Endothelial cell of umbilical vein (primary cell): ENCODE measurements around the gene OCLN. TPM values are rescaled to one million over a fixed set of nuclear protein-coding genes. Genes with fewer than 3 reads are reported as not detected.

ENCODE experiments used
- BruUV-seq: library from RNA; stranded (reverse); fragments of 400-500 nt; replicated peaks from 2 replicates; lab custom pipeline; 2021; lab: Mats Ljungman, UMichigan
- CTCF ChIA-PET: fragments of 300-600, 350-600 bp; sonication (Branson Sonifier 250); formaldehyde crosslinking; loops from one replicate; lab custom pipeline; 2021; ENCODE audit warnings: antibody characterized with exemption, inconsistent platforms; lab: Charles Lee
- POLR2A ChIA-PET: fragments of 300-600, 350-600 bp; sonication (Branson Sonifier 250); formaldehyde crosslinking; loops from one replicate; lab custom pipeline; 2021; ENCODE audit warnings: antibody characterized with exemption, inconsistent platforms; lab: Charles Lee
- DNase-seq: peaks from one replicate; pipeline ENCODE4 v3.0.0-alpha.2; 2011; ENCODE audit warnings: low read depth, low spot score
- FAIRE-seq: peaks from 2 replicates; lab custom pipeline; 2011; peaks lifted over from hg19 to GRCh38; lab: Jason Lieb, UNC
- H2AFZ ChIP-seq: 2 replicates; pipeline ENCODE4 v1.6.0; 2012; ENCODE audit warnings: low read depth, low read length, control low read depth, inconsistent platforms
- H3K27ac ChIP-seq: 2 replicates; pipeline ENCODE4 v1.5.1; 2011; ENCODE audit warnings: low read depth, mild to moderate bottlenecking, control low read depth, low read length, moderate library complexity; ENCODE audit not compliant: insufficient read depth
- H3K27me3 ChIP-seq, 2 experiments: 2 replicates each; pipeline versions ENCODE4 v1.6.0 to v1.6.1; 2011; ENCODE audit warnings: low read length in 2 of 2, mixed read lengths in 1 of 2; ENCODE audit not compliant: control insufficient read depth in 2 of 2, insufficient read depth in 2 of 2
- H3K36me3 ChIP-seq, 2 experiments: 2 replicates in 1 of 2; 3 replicates in 1 of 2; pipeline ENCODE4 v1.5.1; 2011; ENCODE audit warnings: low read length in 2 of 2, mild to moderate bottlenecking in 1 of 2, moderate library complexity in 1 of 2; ENCODE audit not compliant: control insufficient read depth in 2 of 2, insufficient read depth in 2 of 2; ENCODE audit errors: extremely low read depth in 1 of 2
- H3K4me1 ChIP-seq: 3 replicates; pipeline ENCODE4 v1.5.1; 2011; ENCODE audit warnings: mild to moderate bottlenecking, low read length; ENCODE audit not compliant: control insufficient read depth, insufficient read depth; ENCODE audit errors: extremely low read depth
- H3K4me2 ChIP-seq: 2 replicates; pipeline ENCODE4 v1.6.1; 2011; ENCODE audit warnings: low read length, control low read depth, mixed read lengths; ENCODE audit not compliant: insufficient read depth
- H3K4me3 ChIP-seq, 3 experiments: fragments of 200-600 bp in 1 of 3; sonication (generic), shearing (Covaris generic) in 1 of 3; replicated peaks in 1 of 3; 2 replicates each; pipeline ENCODE4 v1.5.1; 2011 to 2016; ENCODE audit warnings: control low read depth in 3 of 3, low read length in 3 of 3, mild to moderate bottlenecking in 2 of 3, inconsistent platforms in 1 of 3, low read depth in 1 of 3, moderate library complexity in 1 of 3; ENCODE audit not compliant: insufficient read depth in 1 of 3
- H3K79me2 ChIP-seq: 2 replicates; pipeline ENCODE4 v1.6.0; 2012; ENCODE audit warnings: low read length, inconsistent platforms; ENCODE audit not compliant: control insufficient read depth, insufficient read depth
- H3K9ac ChIP-seq: replicated peaks from 2 replicates; pipeline ENCODE3; 2011; ENCODE audit warnings: low read length, control low read depth; ENCODE audit not compliant: insufficient read depth; ENCODE audit errors: extremely low read depth
- H3K9me1 ChIP-seq: replicated peaks from 3 replicates; pipeline ENCODE4 v1.6.0; 2011; ENCODE audit warnings: mild to moderate bottlenecking, low read length; ENCODE audit not compliant: control insufficient read depth, insufficient read depth; ENCODE audit errors: extremely low read depth
- H3K9me3 ChIP-seq: replicated peaks from 2 replicates; pipeline ENCODE4 v1.5.1; 2012; ENCODE audit warnings: low read length, inconsistent platforms; ENCODE audit not compliant: control insufficient read depth, insufficient read depth
- H4K20me1 ChIP-seq: replicated peaks from 2 replicates; pipeline ENCODE3; 2011; ENCODE audit warnings: mild to moderate bottlenecking, low read length; ENCODE audit not compliant: control insufficient read depth, insufficient read depth; ENCODE audit errors: extremely low read depth
- EZH2 ChIP-seq: IDR thresholded peaks from 2 replicates; pipeline ENCODE4 v1.6.1; 2012; ENCODE audit warnings: borderline replicate concordance, low read depth, mild to moderate bottlenecking, moderate library complexity, low read length, inconsistent platforms; ENCODE audit not compliant: severe bottlenecking
- FOS ChIP-seq: IDR thresholded peaks from 2 replicates; pipeline ENCODE4 v1.6.1; 2011; ENCODE audit warnings: mild to moderate bottlenecking, low read length, moderate library complexity, borderline replicate concordance; ENCODE audit not compliant: insufficient read depth
- GATA2 ChIP-seq: IDR thresholded peaks from 2 replicates; pipeline ENCODE4 v1.7.0; 2011; ENCODE audit warnings: low read depth, mild to moderate bottlenecking, moderate library complexity, mixed read lengths, low read length; ENCODE audit not compliant: insufficient read length, insufficient read depth
- JUN ChIP-seq: IDR thresholded peaks from 2 replicates; pipeline ENCODE4 v1.6.1; 2011; ENCODE audit warnings: borderline replicate concordance, low read depth; ENCODE audit not compliant: insufficient read length, insufficient read depth
- MAX ChIP-seq: IDR thresholded peaks from 2 replicates; pipeline ENCODE4 v1.6.1; 2011; ENCODE audit not compliant: insufficient read depth, insufficient read length
- MYC ChIP-seq: IDR thresholded peaks from one replicate; pipeline ENCODE4 v1.6.1; 2011; ENCODE audit warnings: mild to moderate bottlenecking, low read depth, low read length
- POLR2A ChIP-seq: IDR thresholded peaks from 2 replicates; pipeline ENCODE4 v1.6.1; 2012; ENCODE audit warnings: low read depth, mild to moderate bottlenecking, control low read depth, low read length
- POLR2AphosphoS5 ChIP-seq: IDR thresholded peaks from 2 replicates; pipeline ENCODE4 v1.6.1; 2012; ENCODE audit warnings: low read depth, mild to moderate bottlenecking, control low read depth, low read length, moderate library complexity; ENCODE audit not compliant: insufficient read depth
- dilution Hi-C: fragments of 300-500 bp; cut with MboI; formaldehyde crosslinking; loops from one replicate; pipeline ENCODE4 v1.15.0; 2019; ENCODE audit warnings: low sequenced_read_pairs; ENCODE audit not compliant: extremely low pct_ligation_motif_present
- intact Hi-C: fragments of 100-400 bp; cut with micrococcal nuclease; formaldehyde crosslinking; loops from one replicate; pipeline ENCODE4 v1.10.0; 2022
- polyA plus RNA-seq, 4 experiments: library from polyadenylated mRNA; depleted of rRNA in 3 of 4; stranded (reverse) in 3 of 4; unstranded in 1 of 4; fragments of >200 nt; gene quantifications; 2 replicates each; pipeline versions ENCODE4 v1.2.1 to v1.2.3, GENCODE V29; 2011 to 2012; ENCODE audit warnings: missing spikeins in 1 of 4
- total RNA-seq: library from RNA; stranded (reverse); gene quantifications from 2 replicates; pipeline ENCODE4 v1.2.3, GENCODE V29; 2021
- TF ChIP-seq, protein P1 (sequence below), 2 donors: IDR thresholded peaks; 1 replicate in 1 of 2; 2 replicates in 1 of 2; pipeline ENCODE4 v1.5.1; 2011; ENCODE audit warnings: low read length in 2 of 2, mild to moderate bottlenecking in 2 of 2, moderate library complexity in 2 of 2, control low read depth in 1 of 2, inconsistent platforms in 1 of 2, low read depth in 1 of 2; ENCODE audit not compliant: insufficient read depth in 1 of 2; ENCODE audit errors: extremely low read depth in 1 of 2

The OCLN gene
- total and polyA plus RNA-seq, 2 donors (not counting 3 experiments of a cell fraction or from before 2014, with no cell fraction given) = 11.2 to 22.3 TPM

DNA sequence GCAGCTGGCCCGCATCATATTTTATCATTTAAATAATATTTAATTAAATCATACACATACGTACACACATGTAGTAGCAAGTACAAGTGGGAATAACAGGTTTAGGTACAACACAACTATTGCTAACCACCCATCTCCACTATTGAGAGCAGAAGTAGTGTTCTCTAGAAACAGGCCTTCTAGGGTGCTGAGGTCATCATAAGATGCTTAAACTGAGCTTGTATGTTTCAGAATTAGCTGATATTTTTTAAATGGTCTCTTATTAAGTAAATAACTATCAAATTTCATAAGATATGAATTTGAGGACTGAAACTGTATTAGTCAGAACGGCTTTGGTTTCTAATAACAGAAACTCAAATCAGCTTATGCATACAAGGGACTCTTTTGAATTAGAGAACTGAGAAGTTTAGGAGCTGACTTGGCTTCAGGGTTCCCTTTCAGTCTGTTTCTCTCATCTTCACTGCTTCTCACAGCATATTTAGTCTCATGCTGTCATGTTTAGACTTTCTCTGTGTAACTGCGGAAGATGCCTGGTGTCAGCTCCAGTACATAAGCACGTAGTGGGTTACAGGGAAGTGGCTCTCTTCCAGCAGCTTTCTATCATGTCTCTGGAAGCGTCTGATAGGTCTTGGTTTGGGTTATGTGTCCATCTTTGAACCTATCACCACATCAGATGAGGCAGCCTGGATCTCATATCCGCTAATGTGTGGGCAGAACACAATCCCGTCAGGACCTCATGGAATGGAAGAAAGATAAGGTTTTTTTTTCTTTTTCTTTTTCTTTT lies 25.0 kb upstream of the OCLN start:
- H3K27ac ChIP-seq = no peak overlapping the region
- no peak overlapping the region for H2AFZ ChIP-seq
- H3K9me1 ChIP-seq = no peaks in the 10 kb centered on the region
- no peaks in the 10 kb centered on the region for H3K79me2 ChIP-seq
- ChIA-PET POLR2A (no interaction called here), CTCF (interaction anchor here (1.3 kb wide), 1 partner anchor 9 kb away, joined by 3 read pairs; no protein-coding TSS in a partner anchor)
- H3K36me3 ChIP-seq = no peaks in the 10 kb centered on the region
- no peak overlapping the region for H3K4me3 ChIP-seq
- H3K9ac ChIP-seq = no peak overlapping the region
- dilution Hi-C loops = no loop called here
- intact Hi-C loops = no loop called here
- no peaks in the 10 kb centered on the region for H4K20me1 ChIP-seq
- no peak for TF ChIP-seq POLR2AphosphoS5
- no peak for TF ChIP-seq FOS
- TF ChIP-seq POLR2A = no peak
- TF ChIP-seq, protein P1, sequence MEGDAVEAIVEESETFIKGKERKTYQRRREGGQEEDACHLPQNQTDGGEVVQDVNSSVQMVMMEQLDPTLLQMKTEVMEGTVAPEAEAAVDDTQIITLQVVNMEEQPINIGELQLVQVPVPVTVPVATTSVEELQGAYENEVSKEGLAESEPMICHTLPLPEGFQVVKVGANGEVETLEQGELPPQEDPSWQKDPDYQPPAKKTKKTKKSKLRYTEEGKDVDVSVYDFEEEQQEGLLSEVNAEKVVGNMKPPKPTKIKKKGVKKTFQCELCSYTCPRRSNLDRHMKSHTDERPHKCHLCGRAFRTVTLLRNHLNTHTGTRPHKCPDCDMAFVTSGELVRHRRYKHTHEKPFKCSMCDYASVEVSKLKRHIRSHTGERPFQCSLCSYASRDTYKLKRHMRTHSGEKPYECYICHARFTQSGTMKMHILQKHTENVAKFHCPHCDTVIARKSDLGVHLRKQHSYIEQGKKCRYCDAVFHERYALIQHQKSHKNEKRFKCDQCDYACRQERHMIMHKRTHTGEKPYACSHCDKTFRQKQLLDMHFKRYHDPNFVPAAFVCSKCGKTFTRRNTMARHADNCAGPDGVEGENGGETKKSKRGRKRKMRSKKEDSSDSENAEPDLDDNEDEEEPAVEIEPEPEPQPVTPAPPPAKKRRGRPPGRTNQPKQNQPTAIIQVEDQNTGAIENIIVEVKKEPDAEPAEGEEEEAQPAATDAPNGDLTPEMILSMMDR (IDR thresholded peaks at IDR 0.05; ENCODE audit: extremely low read depth in 1 of 2, insufficient read depth in 1 of 2, low read depth in 1 of 2, low read length in 2 of 2) = no peak
- TF ChIP-seq GATA2 = no peak
- no peak for TF ChIP-seq MAX
- no peak for TF ChIP-seq MYC
- TF ChIP-seq EZH2 = no peak
- no peak for TF ChIP-seq JUN
- BruUV-seq = no TSS peak
- no peaks in the 10 kb centered on the region for H3K9me3 ChIP-seq
- H3K27me3 ChIP-seq = no peaks in the 10 kb centered on the region
- no peaks in the 10 kb centered on the region for H3K4me1 ChIP-seq
- no peak for DNase-seq
- no peak for FAIRE-seq
- H3K4me2 ChIP-seq = no peak overlapping the region
